MCF 10A (cell line): ENCODE data around the gene KANSL2. TPM values are rescaled to one million over a fixed set of nuclear protein-coding genes. Genes with fewer than 3 reads are reported as not detected.

ENCODE experiments used
- BruUV-seq: library from RNA; stranded (reverse); fragments of 400-500 nt; replicated peaks from 2 replicates; lab custom pipeline; 2021; lab: Mats Ljungman, UMichigan
- CTCF ChIA-PET: fragments of 300-600 bp; sonication (Branson Sonifier 250); formaldehyde crosslinking; extraction: SDS; loops from one replicate; lab custom pipeline; 2021; ENCODE audit warnings: antibody characterized with exemption, inconsistent platforms; lab: Yijun Ruan, JAX
- POLR2A ChIA-PET: fragments of 300-600, 350-650 bp; sonication (Branson Sonifier 250); formaldehyde crosslinking; extraction: SDS; loops from one replicate; lab custom pipeline; 2020; ENCODE audit warnings: antibody characterized with exemption, inconsistent platforms; lab: Yijun Ruan, JAX
- DNase-seq: peaks from one replicate; pipeline ENCODE4 v3.0.0-alpha.2; 2018; ENCODE audit not compliant: unreplicated experiment
- H3K27ac Mint-ChIP-seq: one replicate; pipeline ENCODE4 v1.8.0; 2022; ENCODE audit warnings: mild to moderate bottlenecking, low read depth, mixed read lengths; ENCODE audit not compliant: unreplicated experiment
- H3K27me3 Mint-ChIP-seq: one replicate; pipeline ENCODE4 v1.8.0; 2022; ENCODE audit warnings: mixed read lengths; ENCODE audit not compliant: insufficient read depth, unreplicated experiment
- H3K36me3 Mint-ChIP-seq: one replicate; pipeline ENCODE4 v1.8.0; 2022; ENCODE audit warnings: mild to moderate bottlenecking, moderate library complexity, mixed read lengths; ENCODE audit not compliant: insufficient read depth, unreplicated experiment
- H3K4me1 Mint-ChIP-seq: one replicate; pipeline ENCODE4 v1.8.0; 2022; ENCODE audit warnings: mixed read lengths; ENCODE audit not compliant: insufficient read depth, unreplicated experiment
- H3K4me3 Mint-ChIP-seq: one replicate; pipeline ENCODE4 v1.8.0; 2022; ENCODE audit warnings: mild to moderate bottlenecking, moderate library complexity, mixed read lengths; ENCODE audit not compliant: unreplicated experiment
- H3K9me3 Mint-ChIP-seq: one replicate; pipeline ENCODE4 v1.8.0; 2022; ENCODE audit warnings: mixed read lengths; ENCODE audit not compliant: unreplicated experiment
- intact Hi-C: fragments of 100-400 bp; cut with micrococcal nuclease; formaldehyde crosslinking; loops from 2 replicates; pipeline ENCODE4 v1.14.1; 2022
- microRNA-seq: library from miRNA; unstranded; fragments of <30 nt; microRNA quantifications from one replicate; pipeline ENCODE4 v1.2.0, GENCODE V29; 2022
- total RNA-seq: library from RNA; stranded (reverse); gene quantifications from 2 replicates; pipeline ENCODE4 v1.2.3, GENCODE V29; 2022
- TF ChIP-seq, protein P1 (sequence below): fragments of 200-600 bp; IDR thresholded peaks from one replicate; pipeline ENCODE4 v1.8.0; 2022; ENCODE audit warnings: antibody characterized with exemption, mild to moderate bottlenecking; ENCODE audit not compliant: unreplicated experiment

Gene KANSL2
- total RNA-seq, 1 experiment from 2014 or later, result 44.2 TPM

DNA sequence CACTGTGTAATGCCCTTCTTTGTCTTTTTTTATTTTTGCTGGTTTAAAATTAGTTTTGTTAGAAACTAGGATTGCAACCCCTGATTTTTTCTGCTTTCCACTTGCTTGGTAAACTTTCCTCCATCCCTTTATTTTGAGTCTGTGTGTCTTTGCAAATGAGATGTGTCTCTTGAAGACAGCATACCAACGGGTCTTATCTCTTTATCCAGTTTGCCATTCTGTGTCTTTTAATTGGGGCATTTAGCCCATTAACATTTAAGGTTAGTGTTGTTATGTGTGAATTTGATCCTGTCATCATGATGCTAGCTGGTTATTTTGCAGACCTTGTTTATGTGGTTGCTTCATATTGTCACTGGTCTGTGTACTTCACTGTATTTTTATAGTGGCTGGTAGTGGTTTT is 68.7 kb downstream of the KANSL2 start:
- H3K4me3 Mint-ChIP-seq, result no peak overlapping the region
- TF ChIP-seq, protein P1, sequence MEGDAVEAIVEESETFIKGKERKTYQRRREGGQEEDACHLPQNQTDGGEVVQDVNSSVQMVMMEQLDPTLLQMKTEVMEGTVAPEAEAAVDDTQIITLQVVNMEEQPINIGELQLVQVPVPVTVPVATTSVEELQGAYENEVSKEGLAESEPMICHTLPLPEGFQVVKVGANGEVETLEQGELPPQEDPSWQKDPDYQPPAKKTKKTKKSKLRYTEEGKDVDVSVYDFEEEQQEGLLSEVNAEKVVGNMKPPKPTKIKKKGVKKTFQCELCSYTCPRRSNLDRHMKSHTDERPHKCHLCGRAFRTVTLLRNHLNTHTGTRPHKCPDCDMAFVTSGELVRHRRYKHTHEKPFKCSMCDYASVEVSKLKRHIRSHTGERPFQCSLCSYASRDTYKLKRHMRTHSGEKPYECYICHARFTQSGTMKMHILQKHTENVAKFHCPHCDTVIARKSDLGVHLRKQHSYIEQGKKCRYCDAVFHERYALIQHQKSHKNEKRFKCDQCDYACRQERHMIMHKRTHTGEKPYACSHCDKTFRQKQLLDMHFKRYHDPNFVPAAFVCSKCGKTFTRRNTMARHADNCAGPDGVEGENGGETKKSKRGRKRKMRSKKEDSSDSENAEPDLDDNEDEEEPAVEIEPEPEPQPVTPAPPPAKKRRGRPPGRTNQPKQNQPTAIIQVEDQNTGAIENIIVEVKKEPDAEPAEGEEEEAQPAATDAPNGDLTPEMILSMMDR, result no peak
- BruUV-seq, result no TSS peak
- ChIA-PET CTCF (interaction anchor here (1.1 kb wide), 2 partner anchors 71 to 871 kb away, joined by 3 read pairs; no protein-coding TSS in a partner anchor), POLR2A (no interaction called here)
- H3K27me3 Mint-ChIP-seq, result peaks cover 41% of the 10 kb centered on the region
- peaks cover 24% of the 10 kb centered on the region for H3K9me3 Mint-ChIP-seq
- H3K36me3 Mint-ChIP-seq, result no peaks in the 10 kb centered on the region
- intact Hi-C loops, result loop anchor here (10.0 kb wide), 2 partner anchors 259 to 529 kb away; partner anchors contain the start of gene ZNF641
- no peak overlapping the region for H3K27ac Mint-ChIP-seq
- DNase-seq, result no peak
- H3K4me1 Mint-ChIP-seq, result no peaks in the 10 kb centered on the region

Small RNAs within 50 kb of the gene (microRNA-seq; reads per million reads assigned to microRNA genes)
- gene MIR1291, result 3.8 reads per million, percentile 29 among the genes with 10 or more reads in this experiment

Other genes with a start within 250 kb of the KANSL2 start
- gene ANP32D, start 209.7 kb downstream of the KANSL2 start, total RNA-seq, result not detected in 2 replicates
- 1.5 and 1.9 TPM in 2 replicates for gene C12orf54, start 199.7 kb downstream of the KANSL2 start, total RNA-seq
- not detected in 2 replicates for gene OR8S1, start 156.6 kb downstream of the KANSL2 start, total RNA-seq
- not detected in 2 replicates for gene LALBA, start 112.2 kb downstream of the KANSL2 start, total RNA-seq
- 54.3 and 55.1 TPM in 2 replicates for gene CCNT1, start 34.5 kb upstream of the KANSL2 start, total RNA-seq
- 21.9 and 33.2 TPM in 2 replicates for gene ADCY6, start 106.9 kb upstream of the KANSL2 start, total RNA-seq
- gene CACNB3, start 136.3 kb upstream of the KANSL2 start, total RNA-seq, result 6.9 and 7.0 TPM in 2 replicates
- gene DDX23, start 169.9 kb upstream of the KANSL2 start, total RNA-seq, result 67.8 and 88.4 TPM in 2 replicates
- gene RND1, start 183.6 kb upstream of the KANSL2 start, total RNA-seq, result 1.0 and 1.2 TPM in 2 replicates
- gene FKBP11, start 243.3 kb upstream of the KANSL2 start, total RNA-seq, result 11.0 and 13.1 TPM in 2 replicates